SU-DHL-6 (cell line): Measurements from ENCODE around the gene IFT43.

ENCODE experiments used
- CTCF ChIP-seq: fragments of 200-600 bp; sonication (generic); IDR thresholded peaks from one replicate; pipeline ENCODE4 v1.5.1; 2017; ENCODE audit warnings: antibody characterized with exemption, mild to moderate bottlenecking, low read length, moderate library complexity; ENCODE audit not compliant: insufficient read depth, poor library complexity, severe bottlenecking
- EZH2phosphoT487 ChIP-seq: fragments of 200-600 bp; sonication (generic), shearing (Covaris generic); conservative IDR thresholded peaks from 2 replicates; pipeline ENCODE4 v1.6.1; 2018; ENCODE audit warnings: mild to moderate bottlenecking, antibody characterized with exemption, low read length, moderate library complexity, mixed read lengths

- TF ChIP-seq CTCF (no peak), EZH2phosphoT487 (no peak)
Observed at GRCh38 chr14:75980856-75981255, 4.7 kb upstream of the IFT43 start.
